Hepatocyte (in vitro differentiated cells): ENCODE data around the gene SAMD4A.

Experiments used
- EZH2phosphoT487 ChIP-seq: fragments of 200-600 bp; sonication (generic); IDR thresholded peaks from one replicate; pipeline ENCODE4 v1.6.1; 2018; ENCODE audit warnings: antibody characterized with exemption, mild to moderate bottlenecking, low read depth, moderate library complexity; ENCODE audit not compliant: unreplicated experiment, severe bottlenecking
- TF ChIP-seq, protein P1 (sequence below): fragments of 200-600 bp; sonication (generic); IDR thresholded peaks from 2 replicates; pipeline ENCODE4 v1.5.1; 2016; ENCODE audit warnings: antibody characterized with exemption, mild to moderate bottlenecking; ENCODE audit not compliant: poor library complexity

DNA sequence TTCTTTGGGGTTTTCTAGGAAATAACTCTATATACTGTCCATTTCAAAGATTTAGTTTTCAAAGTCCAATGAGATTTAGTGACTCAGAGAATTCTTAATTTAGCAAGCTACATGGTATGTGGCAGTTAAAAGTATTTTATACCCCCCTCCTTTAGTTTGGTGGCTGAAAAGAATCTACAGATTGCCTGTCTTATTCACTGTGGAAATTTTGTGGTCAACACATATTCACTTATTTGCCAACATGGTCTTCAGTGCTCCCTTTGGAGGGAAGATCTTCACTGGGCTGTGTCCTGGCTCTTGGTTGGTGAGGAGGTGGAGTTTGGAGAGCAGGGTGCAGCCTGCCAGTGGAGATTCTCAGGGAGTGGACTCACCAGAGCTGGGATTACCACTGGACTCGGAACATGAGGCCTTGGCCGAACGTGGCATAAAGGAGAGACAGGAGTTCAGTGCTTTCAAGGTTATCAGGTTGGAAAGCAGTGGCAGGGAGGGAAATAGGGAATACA is 39.8 kb downstream of the SAMD4A start:
- TF ChIP-seq, protein P1, sequence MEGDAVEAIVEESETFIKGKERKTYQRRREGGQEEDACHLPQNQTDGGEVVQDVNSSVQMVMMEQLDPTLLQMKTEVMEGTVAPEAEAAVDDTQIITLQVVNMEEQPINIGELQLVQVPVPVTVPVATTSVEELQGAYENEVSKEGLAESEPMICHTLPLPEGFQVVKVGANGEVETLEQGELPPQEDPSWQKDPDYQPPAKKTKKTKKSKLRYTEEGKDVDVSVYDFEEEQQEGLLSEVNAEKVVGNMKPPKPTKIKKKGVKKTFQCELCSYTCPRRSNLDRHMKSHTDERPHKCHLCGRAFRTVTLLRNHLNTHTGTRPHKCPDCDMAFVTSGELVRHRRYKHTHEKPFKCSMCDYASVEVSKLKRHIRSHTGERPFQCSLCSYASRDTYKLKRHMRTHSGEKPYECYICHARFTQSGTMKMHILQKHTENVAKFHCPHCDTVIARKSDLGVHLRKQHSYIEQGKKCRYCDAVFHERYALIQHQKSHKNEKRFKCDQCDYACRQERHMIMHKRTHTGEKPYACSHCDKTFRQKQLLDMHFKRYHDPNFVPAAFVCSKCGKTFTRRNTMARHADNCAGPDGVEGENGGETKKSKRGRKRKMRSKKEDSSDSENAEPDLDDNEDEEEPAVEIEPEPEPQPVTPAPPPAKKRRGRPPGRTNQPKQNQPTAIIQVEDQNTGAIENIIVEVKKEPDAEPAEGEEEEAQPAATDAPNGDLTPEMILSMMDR = no peak
- no peak for TF ChIP-seq EZH2phosphoT487
